ENCODE measurements around the gene TMEM134. TPM values are rescaled to one million over a fixed set of nuclear protein-coding genes. Genes with fewer than 3 reads are reported as not detected.
A peak's percentile ranks its signal among the peaks of the same experiment; 100 is the strongest.

Gene TMEM134
- total and polyA plus RNA-seq, 9 of the 15 experiments (the other 6 are each of a cell fraction or from before 2014, with no cell fraction given): 0.63 to 48.4 (median 10.7) TPM

- TF ChIP-seq, protein P1, sequence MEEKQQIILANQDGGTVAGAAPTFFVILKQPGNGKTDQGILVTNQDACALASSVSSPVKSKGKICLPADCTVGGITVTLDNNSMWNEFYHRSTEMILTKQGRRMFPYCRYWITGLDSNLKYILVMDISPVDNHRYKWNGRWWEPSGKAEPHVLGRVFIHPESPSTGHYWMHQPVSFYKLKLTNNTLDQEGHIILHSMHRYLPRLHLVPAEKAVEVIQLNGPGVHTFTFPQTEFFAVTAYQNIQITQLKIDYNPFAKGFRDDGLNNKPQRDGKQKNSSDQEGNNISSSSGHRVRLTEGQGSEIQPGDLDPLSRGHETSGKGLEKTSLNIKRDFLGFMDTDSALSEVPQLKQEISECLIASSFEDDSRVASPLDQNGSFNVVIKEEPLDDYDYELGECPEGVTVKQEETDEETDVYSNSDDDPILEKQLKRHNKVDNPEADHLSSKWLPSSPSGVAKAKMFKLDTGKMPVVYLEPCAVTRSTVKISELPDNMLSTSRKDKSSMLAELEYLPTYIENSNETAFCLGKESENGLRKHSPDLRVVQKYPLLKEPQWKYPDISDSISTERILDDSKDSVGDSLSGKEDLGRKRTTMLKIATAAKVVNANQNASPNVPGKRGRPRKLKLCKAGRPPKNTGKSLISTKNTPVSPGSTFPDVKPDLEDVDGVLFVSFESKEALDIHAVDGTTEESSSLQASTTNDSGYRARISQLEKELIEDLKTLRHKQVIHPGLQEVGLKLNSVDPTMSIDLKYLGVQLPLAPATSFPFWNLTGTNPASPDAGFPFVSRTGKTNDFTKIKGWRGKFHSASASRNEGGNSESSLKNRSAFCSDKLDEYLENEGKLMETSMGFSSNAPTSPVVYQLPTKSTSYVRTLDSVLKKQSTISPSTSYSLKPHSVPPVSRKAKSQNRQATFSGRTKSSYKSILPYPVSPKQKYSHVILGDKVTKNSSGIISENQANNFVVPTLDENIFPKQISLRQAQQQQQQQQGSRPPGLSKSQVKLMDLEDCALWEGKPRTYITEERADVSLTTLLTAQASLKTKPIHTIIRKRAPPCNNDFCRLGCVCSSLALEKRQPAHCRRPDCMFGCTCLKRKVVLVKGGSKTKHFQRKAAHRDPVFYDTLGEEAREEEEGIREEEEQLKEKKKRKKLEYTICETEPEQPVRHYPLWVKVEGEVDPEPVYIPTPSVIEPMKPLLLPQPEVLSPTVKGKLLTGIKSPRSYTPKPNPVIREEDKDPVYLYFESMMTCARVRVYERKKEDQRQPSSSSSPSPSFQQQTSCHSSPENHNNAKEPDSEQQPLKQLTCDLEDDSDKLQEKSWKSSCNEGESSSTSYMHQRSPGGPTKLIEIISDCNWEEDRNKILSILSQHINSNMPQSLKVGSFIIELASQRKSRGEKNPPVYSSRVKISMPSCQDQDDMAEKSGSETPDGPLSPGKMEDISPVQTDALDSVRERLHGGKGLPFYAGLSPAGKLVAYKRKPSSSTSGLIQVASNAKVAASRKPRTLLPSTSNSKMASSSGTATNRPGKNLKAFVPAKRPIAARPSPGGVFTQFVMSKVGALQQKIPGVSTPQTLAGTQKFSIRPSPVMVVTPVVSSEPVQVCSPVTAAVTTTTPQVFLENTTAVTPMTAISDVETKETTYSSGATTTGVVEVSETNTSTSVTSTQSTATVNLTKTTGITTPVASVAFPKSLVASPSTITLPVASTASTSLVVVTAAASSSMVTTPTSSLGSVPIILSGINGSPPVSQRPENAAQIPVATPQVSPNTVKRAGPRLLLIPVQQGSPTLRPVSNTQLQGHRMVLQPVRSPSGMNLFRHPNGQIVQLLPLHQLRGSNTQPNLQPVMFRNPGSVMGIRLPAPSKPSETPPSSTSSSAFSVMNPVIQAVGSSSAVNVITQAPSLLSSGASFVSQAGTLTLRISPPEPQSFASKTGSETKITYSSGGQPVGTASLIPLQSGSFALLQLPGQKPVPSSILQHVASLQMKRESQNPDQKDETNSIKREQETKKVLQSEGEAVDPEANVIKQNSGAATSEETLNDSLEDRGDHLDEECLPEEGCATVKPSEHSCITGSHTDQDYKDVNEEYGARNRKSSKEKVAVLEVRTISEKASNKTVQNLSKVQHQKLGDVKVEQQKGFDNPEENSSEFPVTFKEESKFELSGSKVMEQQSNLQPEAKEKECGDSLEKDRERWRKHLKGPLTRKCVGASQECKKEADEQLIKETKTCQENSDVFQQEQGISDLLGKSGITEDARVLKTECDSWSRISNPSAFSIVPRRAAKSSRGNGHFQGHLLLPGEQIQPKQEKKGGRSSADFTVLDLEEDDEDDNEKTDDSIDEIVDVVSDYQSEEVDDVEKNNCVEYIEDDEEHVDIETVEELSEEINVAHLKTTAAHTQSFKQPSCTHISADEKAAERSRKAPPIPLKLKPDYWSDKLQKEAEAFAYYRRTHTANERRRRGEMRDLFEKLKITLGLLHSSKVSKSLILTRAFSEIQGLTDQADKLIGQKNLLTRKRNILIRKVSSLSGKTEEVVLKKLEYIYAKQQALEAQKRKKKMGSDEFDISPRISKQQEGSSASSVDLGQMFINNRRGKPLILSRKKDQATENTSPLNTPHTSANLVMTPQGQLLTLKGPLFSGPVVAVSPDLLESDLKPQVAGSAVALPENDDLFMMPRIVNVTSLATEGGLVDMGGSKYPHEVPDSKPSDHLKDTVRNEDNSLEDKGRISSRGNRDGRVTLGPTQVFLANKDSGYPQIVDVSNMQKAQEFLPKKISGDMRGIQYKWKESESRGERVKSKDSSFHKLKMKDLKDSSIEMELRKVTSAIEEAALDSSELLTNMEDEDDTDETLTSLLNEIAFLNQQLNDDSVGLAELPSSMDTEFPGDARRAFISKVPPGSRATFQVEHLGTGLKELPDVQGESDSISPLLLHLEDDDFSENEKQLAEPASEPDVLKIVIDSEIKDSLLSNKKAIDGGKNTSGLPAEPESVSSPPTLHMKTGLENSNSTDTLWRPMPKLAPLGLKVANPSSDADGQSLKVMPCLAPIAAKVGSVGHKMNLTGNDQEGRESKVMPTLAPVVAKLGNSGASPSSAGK (IDR thresholded peaks at IDR 0.05): peak; percentile 100
- TF ChIP-seq SMC3 (conservative IDR thresholded peaks at IDR 0.05; ENCODE audit: insufficient read depth, low read depth, low read length) (no peak), IRF9 (tag; IDR thresholded peaks at IDR 0.05) (no peak)
Measured at GRCh38 chr11:67482827-67483798, 14.1 kb upstream of the TMEM134 start, which contains the start of gene AIP (continued).

All from K562 (cell line).